IMR-90 (cell line): ENCODE measurements around the gene RPUSD2. TPM values are rescaled to one million over a fixed set of nuclear protein-coding genes. Genes with fewer than 3 reads are reported as not detected.

ENCODE experiments used
- ATAC-seq: fragments of 200-7000 bp; cut with Tn5 transposase; 2 replicates; pipeline ENCODE4 v1.9.1; 2020; ENCODE audit warnings: low read depth, mild to moderate bottlenecking, moderate library complexity
- BruUV-seq: library from RNA; stranded (reverse); fragments of 400-500 nt; replicated peaks from 2 replicates; lab custom pipeline; 2021; lab: Mats Ljungman, UMichigan
- CTCF ChIA-PET: fragments of 300-600 bp; formaldehyde crosslinking; extraction: SDS; loops from one replicate; lab custom pipeline; 2021; ENCODE audit warnings: antibody characterized with exemption; lab: Yijun Ruan, JAX
- POLR2A ChIA-PET: fragments of 300-600 bp; sonication (Branson Sonifier 250); formaldehyde crosslinking; loops from one replicate; lab custom pipeline; 2022; ENCODE audit warnings: antibody characterized with exemption; ENCODE audit not compliant: unreplicated experiment; lab: Charles Lee
- DNase-seq: peaks from one replicate; pipeline ENCODE4 v3.0.0; 2013
- H2AFZ ChIP-seq: replicated peaks from 2 replicates; pipeline ENCODE3; 2013; ENCODE audit warnings: low read length, mild to moderate bottlenecking; ENCODE audit not compliant: poor library complexity
- H2AK5ac ChIP-seq: 2 replicates; pipeline ENCODE4 v1.6.1; 2013; ENCODE audit warnings: low read depth, low read length, inconsistent platforms
- H2AK9ac ChIP-seq: replicated peaks from 2 replicates; pipeline ENCODE3; 2013; ENCODE audit warnings: mild to moderate bottlenecking, low read depth, low read length, moderate library complexity; ENCODE audit not compliant: poor library complexity
- H2BK120ac ChIP-seq: 2 replicates; pipeline ENCODE4 v1.6.1; 2013; ENCODE audit warnings: low read depth, low read length, inconsistent platforms
- H2BK15ac ChIP-seq: 3 replicates; pipeline ENCODE4 v1.6.1; 2013; ENCODE audit warnings: low read depth, low read length, inconsistent platforms
- H2BK20ac ChIP-seq: 2 replicates; pipeline ENCODE4 v1.6.1; 2013; ENCODE audit warnings: low read depth, mild to moderate bottlenecking, inconsistent platforms, low read length, moderate library complexity
- H2BK5ac ChIP-seq: 2 replicates; pipeline ENCODE4 v1.6.1; 2013; ENCODE audit warnings: mild to moderate bottlenecking, low read depth, low read length, inconsistent platforms; ENCODE audit not compliant: poor library complexity, severe bottlenecking
- H3K14ac ChIP-seq: replicated peaks from 2 replicates; pipeline ENCODE4 v1.6.1; 2013; ENCODE audit warnings: low read depth, low read length, inconsistent platforms
- H3K18ac ChIP-seq: 2 replicates; pipeline ENCODE4 v1.6.1; 2013; ENCODE audit warnings: low read depth, low read length, control low read depth
- H3K23ac ChIP-seq: 2 replicates; pipeline ENCODE4 v1.6.1; 2013; ENCODE audit warnings: low read depth, low read length, inconsistent platforms
- H3K27ac ChIP-seq: 2 replicates; pipeline ENCODE4 v1.5.1; 2013; ENCODE audit warnings: mild to moderate bottlenecking, control low read depth, low read length; ENCODE audit not compliant: insufficient read depth
- H3K27me3 ChIP-seq: 2 replicates; pipeline ENCODE4 v1.6.1; 2013; ENCODE audit warnings: low read length; ENCODE audit not compliant: control insufficient read depth, insufficient read depth
- H3K36me3 ChIP-seq: 2 replicates; pipeline ENCODE4 v1.6.1; 2013; ENCODE audit warnings: low read length, mixed read lengths; ENCODE audit not compliant: control insufficient read depth, insufficient read depth
- H3K4ac ChIP-seq: 2 replicates; pipeline ENCODE4 v1.6.1; 2013; ENCODE audit warnings: low read depth, low read length, inconsistent platforms
- H3K4me1 ChIP-seq: 2 replicates; pipeline ENCODE4 v1.6.1; 2013; ENCODE audit warnings: low read length, mixed read lengths; ENCODE audit not compliant: control insufficient read depth, insufficient read depth
- H3K4me2 ChIP-seq: 2 replicates; pipeline ENCODE4 v1.6.1; 2013; ENCODE audit warnings: low read depth, mild to moderate bottlenecking, control low read depth, low read length, moderate library complexity
- H3K4me3 ChIP-seq: 2 replicates; pipeline ENCODE4 v1.5.1; 2013; ENCODE audit warnings: low read depth, mild to moderate bottlenecking, control low read depth, low read length, moderate library complexity; ENCODE audit not compliant: insufficient read depth
- H3K56ac ChIP-seq: 2 replicates; pipeline ENCODE4 v1.6.1; 2013; ENCODE audit warnings: low read length, inconsistent platforms; ENCODE audit not compliant: insufficient read depth; ENCODE audit errors: extremely low read depth
- H3K79me1 ChIP-seq, 2 experiments: 2 replicates each; pipeline ENCODE4 v1.6.1; 2013; ENCODE audit warnings: low read length in 2 of 2, inconsistent platforms in 1 of 2, low read depth in 1 of 2
- H3K9ac ChIP-seq: 2 replicates; pipeline ENCODE4 v1.6.1; 2013; ENCODE audit warnings: low read depth, low read length, control low read depth
- H3K9me1 ChIP-seq: 2 replicates; pipeline ENCODE4 v1.6.1; 2013; ENCODE audit warnings: low read length, inconsistent platforms; ENCODE audit not compliant: insufficient read depth
- H3K9me3 ChIP-seq: 2 replicates; pipeline ENCODE4 v1.6.1; 2013; ENCODE audit warnings: low read length; ENCODE audit not compliant: control insufficient read depth, insufficient read depth
- H4K20me1 ChIP-seq: 2 replicates; pipeline ENCODE4 v1.6.1; 2013; ENCODE audit warnings: low read length, inconsistent platforms; ENCODE audit not compliant: insufficient read depth
- H4K5ac ChIP-seq: 2 replicates; pipeline ENCODE4 v1.6.1; 2013; ENCODE audit warnings: mild to moderate bottlenecking, low read depth, low read length, control low read depth
- H4K8ac ChIP-seq, 2 experiments: 2 replicates each; pipeline ENCODE4 v1.6.1; 2013; ENCODE audit warnings: low read depth in 2 of 2, low read length in 2 of 2, control low read depth in 1 of 2, inconsistent platforms in 1 of 2
- H4K91ac ChIP-seq: 2 replicates; pipeline ENCODE4 v1.6.1; 2013; ENCODE audit warnings: low read depth, low read length, inconsistent platforms; ENCODE audit not compliant: insufficient read depth
- BHLHE40 ChIP-seq: fragments of 150-350 bp; IDR thresholded peaks from 2 replicates; pipeline ENCODE4 v1.6.1; 2016; ENCODE audit warnings: mild to moderate bottlenecking, low read depth, low read length
- CEBPB ChIP-seq: IDR thresholded peaks from 2 replicates; pipeline ENCODE4 v1.6.1; 2012; ENCODE audit warnings: low read depth, low read length, improper control_type of control experiment
- CHD1 ChIP-seq: IDR thresholded peaks from 2 replicates; pipeline ENCODE4 v1.6.1; 2012; ENCODE audit warnings: low read depth, low read length, improper control_type of control experiment
- CTCF ChIP-seq: conservative IDR thresholded peaks from 2 replicates; pipeline ENCODE4 v1.5.1; 2012; ENCODE audit warnings: mild to moderate bottlenecking, low read depth, low read length, improper control_type of control experiment
- ELK1 ChIP-seq: fragments of 150-350 bp; IDR thresholded peaks from 2 replicates; pipeline ENCODE4 v1.6.1; 2016; ENCODE audit warnings: low read depth, mild to moderate bottlenecking, low read length, moderate library complexity, borderline replicate concordance
- FOS ChIP-seq: fragments of 150-350 bp; IDR thresholded peaks from 2 replicates; pipeline ENCODE4 v1.6.1; 2016; ENCODE audit warnings: low read depth, low read length
- MAFK ChIP-seq: IDR thresholded peaks from 2 replicates; pipeline ENCODE4 v1.6.1; 2012; ENCODE audit warnings: low read depth, low read length, improper control_type of control experiment
- MAZ ChIP-seq: IDR thresholded peaks from 2 replicates; pipeline ENCODE4 v1.6.1; 2012; ENCODE audit warnings: low read depth, mild to moderate bottlenecking, low read length, improper control_type of control experiment, moderate library complexity, borderline replicate concordance
- MXI1 ChIP-seq: IDR thresholded peaks from 2 replicates; pipeline ENCODE4 v1.6.1; 2012; ENCODE audit warnings: low read depth, mild to moderate bottlenecking, low read length, moderate library complexity, borderline replicate concordance
- NFE2L2 ChIP-seq: fragments of 150-350 bp; IDR thresholded peaks from 2 replicates; pipeline ENCODE4 v1.6.1; 2016; ENCODE audit warnings: low read depth, mild to moderate bottlenecking, low read length
- POLR2A ChIP-seq: IDR thresholded peaks from 2 replicates; pipeline ENCODE4 v1.6.1; 2012; ENCODE audit warnings: mild to moderate bottlenecking, low read depth, low read length
- RAD21 ChIP-seq: IDR thresholded peaks from 2 replicates; pipeline ENCODE4 v1.6.1; 2012; ENCODE audit warnings: low read length, improper control_type of control experiment
- RCOR1 ChIP-seq: IDR thresholded peaks from 2 replicates; pipeline ENCODE4 v1.6.1; 2012; ENCODE audit warnings: mild to moderate bottlenecking, low read length, improper control_type of control experiment; ENCODE audit not compliant: insufficient replicate concordance
- RFX5 ChIP-seq: IDR thresholded peaks from 2 replicates; pipeline ENCODE4 v1.8.0; 2012; ENCODE audit warnings: low read depth, mild to moderate bottlenecking, low read length, moderate library complexity
- SMC3 ChIP-seq: fragments of 150-350 bp; IDR thresholded peaks from 2 replicates; pipeline ENCODE4 v1.6.1; 2016; ENCODE audit warnings: low read depth, mild to moderate bottlenecking, antibody characterized with exemption, low read length, moderate library complexity
- USF2 ChIP-seq: fragments of 150-350 bp; IDR thresholded peaks from 2 replicates; pipeline ENCODE4 v1.6.1; 2017; ENCODE audit warnings: mild to moderate bottlenecking, antibody characterized with exemption, low read length, low read depth
- WGBS, 2 experiments: methylation state at CpG; one replicate each; pipeline versions ENCODE4 v1.1.5 to v1.1.7; 2013; ENCODE audit warnings: missing lambda C conversion rate in 2 of 2; ENCODE audit not compliant: insufficient read length in 1 of 2; ENCODE audit errors: extremely low coverage in 2 of 2; 5-methylcytosine and 5-hydroxymethylcytosine counted together
- dilution Hi-C: fragments of 300-500 bp; cut with HindIII; formaldehyde crosslinking; loops from one replicate; pipeline ENCODE4 v1.14.3; 2018; ENCODE audit warnings: low sequenced_read_pairs; ENCODE audit not compliant: unreplicated experiment
- in situ Hi-C: fragments of 300-500 bp; cut with MboI; formaldehyde crosslinking; loops from 3 replicates; pipeline ENCODE4 v1.14.3; 2019; ENCODE audit warnings: low sequenced_read_pairs, inconsistent platforms, mixed read lengths
- intact Hi-C: fragments of 100-400 bp; cut with micrococcal nuclease; formaldehyde crosslinking; loops from 2 replicates; pipeline ENCODE4 v1.10.0; 2022
- polyA plus RNA-seq, 3 experiments: library from polyadenylated mRNA; depleted of rRNA; stranded (reverse); fragments of >200 nt; gene quantifications; 2 replicates each; pipeline ENCODE4 v1.2.3, GENCODE V29; 2012; ENCODE audit warnings: low replicate concordance in 1 of 3
- total RNA-seq: library from RNA; depleted of rRNA; stranded (reverse); fragments of >200 nt; gene quantifications from 2 replicates; pipeline ENCODE4 v1.2.3, GENCODE V29; 2012

RPUSD2 gene
- total and polyA plus RNA-seq, 2 of the 4 experiments (the other 2 are of a cell fraction): 7.4 to 13.4 TPM

GRCh38 chr15:40600956-40601355 is 31.9 kb downstream of the RPUSD2 start:
- H2BK15ac ChIP-seq: no peak overlapping the region
- H3K4me1 ChIP-seq: no peaks in the 10 kb centered on the region
- no peak overlapping the region for H2BK5ac ChIP-seq
- H4K8ac ChIP-seq: no peak overlapping the region
- no peak overlapping the region for H4K91ac ChIP-seq
- H2AK5ac ChIP-seq: no peak overlapping the region
- no peak overlapping the region for H3K18ac ChIP-seq
- TF ChIP-seq CTCF (no peak), FOS (no peak), NFE2L2 (no peak), BHLHE40 (no peak), RAD21 (no peak), ELK1 (no peak), RCOR1 (no peak), POLR2A (no peak), MXI1 (no peak), MAZ (no peak), SMC3 (no peak), MAFK (no peak), RFX5 (no peak), CEBPB (no peak), USF2 (no peak), CHD1 (no peak)
- no peak overlapping the region for H3K27ac ChIP-seq
- H3K27me3 ChIP-seq: no peaks in the 10 kb centered on the region
- no peak overlapping the region for H3K4ac ChIP-seq
- no peak for ATAC-seq
- H3K4me3 ChIP-seq: no peak overlapping the region
- no peak overlapping the region for H2AFZ ChIP-seq
- H3K4me2 ChIP-seq: no peak overlapping the region
- H2AK9ac ChIP-seq: no peak overlapping the region
- in situ Hi-C loops: no loop called here
- H3K9me1 ChIP-seq: no peaks in the 10 kb centered on the region
- no TSS peak for BruUV-seq
- H4K20me1 ChIP-seq: no peaks in the 10 kb centered on the region
- H3K36me3 ChIP-seq: no peaks in the 10 kb centered on the region
- dilution Hi-C loops: no loop called here
- no peak overlapping the region for H2BK20ac ChIP-seq
- peaks cover 23 to 44% of the 10 kb centered on the region in 2 experiments for H3K79me1 ChIP-seq
- H3K23ac ChIP-seq: no peak overlapping the region
- POLR2A ChIA-PET: no interaction called here
- H4K5ac ChIP-seq: peak overlapping the region; percentile 23; the same call in 1 of the 2 replicates
- H3K9me3 ChIP-seq: no peaks in the 10 kb centered on the region
- H3K9ac ChIP-seq: no peak overlapping the region
- H3K14ac ChIP-seq: no peak overlapping the region
- intact Hi-C loops: no loop called here
- WGBS, 2 experiments: 86% methylated on average over 5 of the region's 12 CpGs; no CpG with 5 or more reads in 1 of the 2 experiments
- no peak overlapping the region for H2BK120ac ChIP-seq
- H3K56ac ChIP-seq: no peak overlapping the region
- CTCF ChIA-PET: no interaction called here
- no peak for DNase-seq
